OCI-LY1 (cell line): ENCODE measurements around the gene EEFSEC.

Experiments
- EZH2 ChIP-seq: fragments of 200-600 bp; sonication (generic), shearing (Covaris generic); IDR thresholded peaks from 2 replicates; pipeline ENCODE4 v1.8.0; 2017; ENCODE audit warnings: borderline replicate concordance, mixed run types, mild to moderate bottlenecking, antibody characterized with exemption, low read length, moderate library complexity, mixed read lengths
- TF ChIP-seq, protein P1 (sequence below): fragments of 200-600 bp; sonication (generic), shearing (Covaris generic); IDR thresholded peaks from 2 replicates; pipeline ENCODE4 v1.5.1; 2017; ENCODE audit warnings: mild to moderate bottlenecking, antibody characterized with exemption, low read length, moderate library complexity, mixed read lengths

DNA sequence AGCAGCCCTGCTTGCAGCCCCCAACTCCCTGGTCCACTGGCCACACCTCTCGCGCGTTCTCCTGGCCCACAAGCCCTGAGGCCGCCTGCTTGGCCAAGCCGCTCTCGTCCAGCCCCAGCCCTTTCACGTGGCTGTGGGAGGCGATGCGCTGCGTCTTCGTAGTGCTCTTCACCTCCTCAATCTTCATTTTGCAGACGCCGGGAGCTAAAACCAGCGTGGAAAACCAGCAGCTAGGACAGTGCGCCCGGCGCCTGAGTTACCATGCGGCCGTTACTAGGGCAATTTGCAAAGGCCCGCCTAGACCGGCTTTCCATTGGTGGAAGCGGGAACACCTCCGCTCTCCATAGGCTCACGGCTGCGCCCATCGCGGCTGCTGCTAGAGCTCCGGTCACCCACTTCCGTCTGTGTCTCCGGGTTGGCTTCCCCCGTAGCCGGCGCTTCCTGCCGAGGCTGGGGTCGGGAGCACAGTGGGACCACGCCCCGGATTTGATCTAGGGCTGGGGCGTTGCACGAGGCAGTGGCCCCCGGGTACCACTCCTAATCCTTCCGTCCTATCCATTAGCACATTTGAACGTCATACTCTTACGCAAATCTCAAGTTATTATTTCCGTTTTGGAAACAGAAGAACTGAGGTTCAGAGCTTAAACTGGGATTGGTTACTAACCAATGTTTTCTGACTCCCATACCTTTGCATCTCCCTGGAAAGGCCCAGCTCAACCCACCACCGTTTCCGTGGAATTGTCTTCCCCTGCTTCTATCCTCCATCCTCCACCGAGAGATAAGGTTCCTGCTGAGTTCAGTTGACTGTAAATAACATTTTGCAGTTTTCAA, 29.5 kb upstream of the EEFSEC start, which contains the start of gene RUVBL1:
- TF ChIP-seq, protein P1, sequence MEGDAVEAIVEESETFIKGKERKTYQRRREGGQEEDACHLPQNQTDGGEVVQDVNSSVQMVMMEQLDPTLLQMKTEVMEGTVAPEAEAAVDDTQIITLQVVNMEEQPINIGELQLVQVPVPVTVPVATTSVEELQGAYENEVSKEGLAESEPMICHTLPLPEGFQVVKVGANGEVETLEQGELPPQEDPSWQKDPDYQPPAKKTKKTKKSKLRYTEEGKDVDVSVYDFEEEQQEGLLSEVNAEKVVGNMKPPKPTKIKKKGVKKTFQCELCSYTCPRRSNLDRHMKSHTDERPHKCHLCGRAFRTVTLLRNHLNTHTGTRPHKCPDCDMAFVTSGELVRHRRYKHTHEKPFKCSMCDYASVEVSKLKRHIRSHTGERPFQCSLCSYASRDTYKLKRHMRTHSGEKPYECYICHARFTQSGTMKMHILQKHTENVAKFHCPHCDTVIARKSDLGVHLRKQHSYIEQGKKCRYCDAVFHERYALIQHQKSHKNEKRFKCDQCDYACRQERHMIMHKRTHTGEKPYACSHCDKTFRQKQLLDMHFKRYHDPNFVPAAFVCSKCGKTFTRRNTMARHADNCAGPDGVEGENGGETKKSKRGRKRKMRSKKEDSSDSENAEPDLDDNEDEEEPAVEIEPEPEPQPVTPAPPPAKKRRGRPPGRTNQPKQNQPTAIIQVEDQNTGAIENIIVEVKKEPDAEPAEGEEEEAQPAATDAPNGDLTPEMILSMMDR, result no peak
- no peak for TF ChIP-seq EZH2
